ENCODE data around the gene ULK4.
"Not testable (repeated sequence)": the region's sequence is repeated elsewhere in the genome, so short reads cannot be mapped to it uniquely, and the experiment has no call there.

Gene ULK4

GRCh38 chr3:41419809-41420208 is 542.1 kb downstream of the ULK4 start:
- DNase-seq = no peak

- DNase-seq = no peak
These were observed 542.8 kb downstream of the ULK4 start for GRCh38 chr3:41418961-41419691.

GRCh38 chr3:41417574-41417973 is 544.3 kb downstream of the ULK4 start:
- DNase-seq = no peak

- DNase-seq = no peak
These were observed 550.8 kb downstream of the ULK4 start for GRCh38 chr3:41411065-41411464.

- no peak for DNase-seq
These were observed 556.4 kb downstream of the ULK4 start for GRCh38 chr3:41405466-41405865.

GRCh38 chr3:41404582-41404981 is 557.3 kb downstream of the ULK4 start:
- no peak for DNase-seq

- no peak for DNase-seq
These were observed 567.0 kb downstream of the ULK4 start for GRCh38 chr3:41394896-41395295.

- DNase-seq = not testable (repeated sequence)
These were observed 591.0 kb downstream of the ULK4 start for GRCh38 chr3:41370765-41371535.

- no peak for DNase-seq
These were observed 591.6 kb downstream of the ULK4 start for GRCh38 chr3:41370307-41370706.

- DNase-seq = no peak
These were observed 592.1 kb downstream of the ULK4 start for GRCh38 chr3:41369838-41370237.

- DNase-seq = no peak
These were observed 595.9 kb downstream of the ULK4 start for GRCh38 chr3:41365973-41366372.

- DNase-seq = no peak
These were observed 597.2 kb downstream of the ULK4 start for GRCh38 chr3:41364736-41365135.

GRCh38 chr3:41363830-41364523 is 597.9 kb downstream of the ULK4 start:
- no peak for DNase-seq

- DNase-seq = no peak
These were observed 599.0 kb downstream of the ULK4 start for GRCh38 chr3:41362638-41363559.

GRCh38 chr3:41357271-41357670 is 604.6 kb downstream of the ULK4 start:
- no peak for DNase-seq

GRCh38 chr3:41356775-41357174 is 605.1 kb downstream of the ULK4 start:
- no peak for DNase-seq

- DNase-seq = no peak
These were observed 609.4 kb downstream of the ULK4 start for GRCh38 chr3:41352510-41352909.

- DNase-seq = no peak
These were observed 611.5 kb downstream of the ULK4 start for GRCh38 chr3:41350441-41350840.

GRCh38 chr3:41348401-41348800 is 613.5 kb downstream of the ULK4 start:
- no peak for DNase-seq

- no peak for DNase-seq
These were observed 615.1 kb downstream of the ULK4 start for GRCh38 chr3:41346698-41347270.

GRCh38 chr3:41345788-41346187 is 616.1 kb downstream of the ULK4 start:
- DNase-seq = no peak

GRCh38 chr3:41339758-41340157 is 622.1 kb downstream of the ULK4 start:
- no peak for DNase-seq

Measured in activated CD4-positive, alpha-beta T cell treated with anti-CD3 and anti-CD28 coated beads for 1 hour (primary cell).